LoVo (cell line): Measurements from ENCODE around the gene NAT10.

Experiments used
- DNase-seq: peaks from one replicate; pipeline ENCODE4 v3.0.0-alpha.2; 2016; ENCODE audit warnings: low spot score

The NAT10 gene

DNA sequence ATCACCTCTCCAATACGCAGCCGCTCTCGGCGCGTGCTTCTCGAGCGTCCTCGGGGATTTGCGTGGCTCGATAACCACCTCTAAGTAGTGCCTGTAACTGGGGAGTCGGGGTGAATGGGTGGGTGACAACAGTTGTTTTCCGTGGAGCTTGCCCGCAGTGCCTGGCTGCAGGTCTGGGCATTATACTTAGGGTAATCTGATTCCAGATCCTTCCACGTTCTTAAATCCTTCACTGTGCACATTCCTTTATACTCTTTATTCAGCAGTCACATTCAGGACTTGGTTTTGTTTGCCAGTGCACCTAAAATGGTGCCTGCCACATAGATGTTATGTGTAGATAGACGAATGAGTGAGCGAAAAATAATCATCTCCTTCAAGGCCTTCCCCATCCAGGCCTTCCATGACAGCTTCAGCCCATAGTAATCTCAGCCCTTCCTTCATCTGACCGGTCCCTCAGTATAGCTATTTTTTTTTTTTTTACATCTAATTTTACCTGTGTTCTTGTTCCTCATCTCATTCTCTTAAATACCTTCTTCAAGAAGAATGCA, 602 bp downstream of the NAT10 start:
- DNase-seq, result no peak

DNA sequence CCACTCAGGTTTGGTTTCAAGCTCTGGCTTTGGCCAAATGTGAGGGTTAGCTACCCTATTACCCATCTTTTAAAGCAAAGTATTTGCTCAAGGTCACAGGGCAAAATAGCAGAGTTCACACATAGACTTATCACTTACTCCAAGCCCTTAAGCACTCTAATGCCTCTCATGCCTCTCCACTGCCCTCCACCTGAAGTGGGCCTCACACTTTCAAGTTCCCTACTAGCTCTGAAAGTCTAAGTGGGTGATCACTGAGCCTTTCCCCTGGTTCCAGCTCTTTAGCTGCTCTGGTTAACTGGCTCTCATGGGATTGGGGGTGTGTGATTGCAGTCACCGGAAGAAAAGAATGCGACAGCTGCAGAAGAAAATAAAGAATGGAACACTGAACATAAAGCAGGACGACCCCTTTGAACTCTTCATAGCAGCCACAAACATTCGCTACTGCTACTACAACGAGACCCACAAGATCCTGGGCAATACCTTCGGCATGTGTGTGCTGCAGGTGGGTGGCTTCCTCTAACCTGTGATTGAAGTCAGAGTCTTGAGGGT, 6.4 kb downstream of the NAT10 start:
- no peak for DNase-seq

DNA sequence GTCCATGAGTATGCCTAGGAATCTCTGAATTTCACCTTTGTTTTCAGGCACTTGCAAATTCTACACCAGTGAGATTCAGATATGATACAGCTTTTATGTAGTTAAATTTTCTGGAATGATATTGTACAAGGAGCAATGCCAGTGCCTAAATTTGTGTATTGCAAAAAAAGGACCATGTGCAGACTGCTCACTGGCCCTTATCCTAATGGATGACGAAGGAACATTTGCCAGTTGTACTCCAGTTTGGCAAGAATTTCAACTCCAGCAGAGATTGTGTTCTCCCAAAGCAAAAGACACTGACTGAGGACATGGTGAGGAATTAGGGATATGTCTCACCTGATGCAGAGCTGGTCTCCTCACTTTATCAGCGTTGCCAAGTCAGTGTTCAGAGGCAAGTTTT, 8.6 kb downstream of the NAT10 start:
- DNase-seq, result no peak

DNA sequence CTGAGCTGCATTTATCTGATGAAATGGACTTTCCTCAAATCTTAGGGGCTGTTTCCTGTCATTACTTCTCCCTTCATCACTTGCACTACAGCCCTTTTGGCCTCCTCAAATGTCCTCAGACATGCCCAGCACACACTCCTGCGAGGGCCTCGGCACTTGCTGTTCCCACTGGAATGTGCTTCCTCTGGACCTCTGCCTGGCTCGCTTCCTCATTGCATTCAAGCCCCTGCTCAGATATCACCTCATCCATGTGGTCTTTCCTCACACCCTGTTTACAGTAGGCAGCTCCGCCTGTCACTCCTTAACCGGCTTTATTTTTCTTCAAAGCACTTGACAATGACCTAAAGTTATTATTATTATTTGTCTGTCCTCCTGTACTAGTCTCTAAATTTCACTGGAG, 9.0 kb downstream of the NAT10 start:
- DNase-seq, result no peak

DNA sequence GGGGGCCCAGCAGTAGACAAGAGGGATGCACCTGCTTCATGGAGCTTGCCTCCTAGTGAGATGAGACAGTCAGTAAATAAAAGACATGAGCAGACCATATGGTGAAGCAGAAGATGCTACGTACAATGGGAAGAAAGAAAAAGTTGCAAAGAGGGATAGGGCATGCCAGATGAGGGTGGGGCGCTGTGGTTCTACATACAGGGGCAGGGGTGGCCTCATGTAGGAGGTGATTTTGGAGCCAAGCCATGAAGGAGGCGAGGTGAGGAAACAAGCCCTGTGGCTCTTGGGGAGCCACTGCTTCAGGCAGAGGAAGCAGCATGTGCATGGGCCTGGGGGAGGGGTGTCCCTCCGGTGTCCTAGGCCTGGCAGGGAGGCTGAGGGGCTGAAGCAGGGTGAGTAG, 15.2 kb downstream of the NAT10 start:
- no peak for DNase-seq

DNA sequence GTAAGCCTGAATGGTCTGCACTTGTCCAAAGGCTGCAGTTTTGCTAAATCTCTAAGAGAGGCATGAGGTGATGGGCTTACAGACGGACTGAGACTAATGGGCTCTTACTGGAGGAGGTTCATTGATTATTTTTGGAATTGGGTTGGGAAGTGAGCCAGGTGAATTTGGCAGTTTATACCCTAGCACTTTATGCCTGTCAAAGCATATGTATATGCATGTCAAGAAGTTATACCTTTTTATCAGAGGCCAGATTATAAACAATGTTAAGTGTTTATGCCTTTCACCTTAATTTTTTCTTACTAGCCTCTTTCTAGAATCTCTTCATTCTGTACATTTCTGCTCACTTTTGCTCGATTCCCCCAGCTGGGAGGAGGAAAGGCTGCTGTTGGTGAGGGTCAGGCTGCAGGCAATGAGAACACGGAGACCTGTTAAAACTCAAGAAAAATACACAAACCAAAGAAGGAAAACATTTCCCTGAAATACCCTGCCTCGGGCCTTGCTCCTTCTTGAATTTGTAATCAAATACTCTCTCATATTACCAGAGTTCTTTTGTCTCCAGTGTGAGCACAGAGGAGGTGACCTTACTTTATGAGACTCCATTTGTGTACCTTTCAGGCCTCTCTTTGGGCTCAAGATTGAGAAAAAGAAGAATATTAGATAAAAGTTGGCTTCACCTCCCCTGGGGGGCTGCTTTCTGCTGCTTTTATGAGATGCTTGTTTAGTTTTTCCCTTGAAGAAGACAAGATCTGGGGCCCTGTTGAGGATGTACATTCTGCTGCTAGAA, 19.6 kb downstream of the NAT10 start:
- no peak for DNase-seq

DNA sequence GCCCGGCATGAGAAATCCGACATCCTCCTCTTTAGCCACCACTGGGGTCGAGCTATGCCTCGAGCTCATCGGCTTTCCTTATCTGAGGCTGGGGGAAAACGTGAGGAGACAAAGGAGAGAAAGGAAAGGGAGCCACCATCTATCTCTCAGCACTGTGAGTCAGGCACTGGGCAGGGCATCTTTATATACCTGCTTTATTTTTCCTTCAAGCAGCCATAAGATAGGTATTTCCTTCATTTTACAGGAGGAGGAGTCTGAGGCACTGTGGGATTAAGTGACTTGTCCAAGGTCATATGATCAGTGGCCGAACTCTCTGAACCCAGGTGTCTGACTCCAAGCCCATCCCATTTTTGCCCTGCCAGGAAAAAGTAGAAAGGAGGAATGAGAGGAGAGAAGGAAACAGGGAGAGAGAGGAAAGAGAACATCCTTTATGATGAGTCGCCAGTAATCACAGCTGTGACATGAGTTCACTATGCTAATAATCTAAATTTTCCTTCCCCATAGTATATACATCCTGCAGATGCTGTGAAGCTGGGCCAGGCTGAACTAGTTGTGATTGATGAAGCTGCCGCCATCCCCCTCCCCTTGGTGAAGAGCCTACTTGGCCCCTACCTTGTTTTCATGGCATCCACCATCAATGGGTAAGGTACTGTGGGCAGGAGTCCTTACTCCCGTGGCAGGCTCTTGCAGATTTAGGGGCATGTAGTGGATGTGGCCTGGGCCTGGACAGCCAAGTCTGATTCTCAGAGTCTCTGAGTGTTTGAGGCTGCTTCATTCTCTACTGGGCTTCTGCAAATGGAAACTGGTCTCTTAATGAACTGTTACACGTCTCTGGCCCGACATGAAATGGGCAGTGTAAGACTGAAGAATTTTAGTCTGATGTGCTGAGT, 21.8 kb downstream of the NAT10 start:
- no peak for DNase-seq

DNA sequence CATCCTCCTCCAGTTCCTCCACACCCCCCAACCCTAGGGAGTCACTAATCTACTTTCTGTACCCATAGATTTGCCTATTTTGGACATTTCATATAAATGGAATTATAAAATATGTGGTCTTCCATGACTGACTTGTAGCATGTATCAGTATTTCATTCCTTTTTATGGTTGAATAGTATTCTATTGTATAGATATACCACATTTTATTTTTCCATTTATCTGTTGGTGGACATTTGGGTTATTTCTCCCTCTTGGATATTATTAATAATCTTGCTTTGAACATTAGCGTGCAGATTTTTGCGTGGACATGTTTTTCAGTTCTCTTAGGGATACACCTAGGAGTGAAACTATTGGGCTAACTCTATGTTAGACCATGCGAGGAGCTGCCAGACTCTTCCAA, 23.4 kb downstream of the NAT10 start:
- DNase-seq, result no peak

DNA sequence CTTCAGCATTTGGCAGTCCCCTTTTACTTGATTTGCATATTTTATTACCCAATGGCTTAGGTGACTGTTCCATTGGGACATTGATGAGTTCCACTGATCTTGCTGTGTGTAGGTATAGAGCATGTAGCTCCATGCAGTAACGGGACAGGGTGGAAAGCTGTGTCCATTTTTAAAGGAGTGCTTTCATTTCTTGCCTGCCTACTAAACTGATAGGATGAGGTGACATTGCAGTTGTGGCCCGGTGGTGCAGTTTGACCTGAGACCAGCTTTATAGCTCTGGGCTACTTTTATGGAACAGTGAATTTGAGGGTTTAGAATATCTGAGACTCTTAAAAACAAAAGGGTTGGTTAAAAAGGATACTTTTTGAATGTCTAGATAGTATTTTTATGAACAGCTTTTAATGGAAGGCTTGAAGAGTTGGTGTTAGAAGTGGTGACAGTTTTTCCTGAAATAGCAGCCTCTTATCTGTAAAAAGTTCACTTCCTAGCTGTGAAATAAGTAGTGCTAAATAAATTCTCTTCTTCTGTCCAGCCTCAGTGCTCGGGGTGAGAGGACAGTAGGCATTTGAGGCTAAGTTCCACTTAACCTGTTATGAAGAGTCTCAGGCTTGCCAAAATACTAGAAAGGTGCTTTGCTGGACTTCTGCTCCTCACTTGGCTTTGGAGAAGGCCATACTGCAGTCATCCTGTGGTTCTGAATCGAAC, 27.0 kb downstream of the NAT10 start:
- DNase-seq, result no peak

DNA sequence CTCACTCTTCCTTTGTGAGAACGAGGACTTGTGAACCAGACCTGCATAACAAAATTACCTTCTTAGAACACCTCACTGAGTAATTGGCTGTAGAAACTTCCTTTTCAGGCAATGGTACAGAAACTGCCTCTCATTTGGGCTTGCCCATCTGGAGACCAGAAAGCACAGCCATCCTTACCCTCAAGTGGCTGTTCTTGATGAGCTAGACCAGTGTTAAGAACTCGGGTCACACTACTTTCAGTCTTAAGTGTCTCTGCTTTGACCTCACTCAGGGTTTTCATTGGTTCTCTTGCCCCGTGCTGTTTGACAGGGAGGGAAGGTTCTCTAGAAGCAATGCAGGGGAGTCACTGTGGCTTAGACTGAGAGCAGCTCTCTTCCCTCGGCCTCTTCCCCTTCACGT, 29.3 kb downstream of the NAT10 start:
- DNase-seq, result no peak

DNA sequence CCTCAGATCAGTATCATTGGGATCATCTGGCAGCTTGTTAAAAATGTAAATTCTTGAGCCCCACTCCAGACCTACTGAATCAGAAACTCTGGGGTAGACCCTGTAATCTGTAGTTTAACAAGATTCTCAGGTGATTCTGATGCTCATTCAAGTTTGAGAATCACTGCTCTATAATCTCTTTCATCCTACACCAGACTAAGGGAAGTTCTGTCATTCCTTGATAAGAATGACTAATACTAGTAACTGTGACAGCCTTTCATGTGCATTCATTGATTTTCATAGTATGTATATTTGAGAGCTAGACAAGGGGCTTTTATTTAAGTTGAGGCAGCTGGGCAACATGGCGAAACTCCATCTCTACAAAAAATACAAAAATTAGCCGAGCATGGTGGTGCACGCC, 30.0 kb downstream of the NAT10 start:
- DNase-seq, result no peak

DNA sequence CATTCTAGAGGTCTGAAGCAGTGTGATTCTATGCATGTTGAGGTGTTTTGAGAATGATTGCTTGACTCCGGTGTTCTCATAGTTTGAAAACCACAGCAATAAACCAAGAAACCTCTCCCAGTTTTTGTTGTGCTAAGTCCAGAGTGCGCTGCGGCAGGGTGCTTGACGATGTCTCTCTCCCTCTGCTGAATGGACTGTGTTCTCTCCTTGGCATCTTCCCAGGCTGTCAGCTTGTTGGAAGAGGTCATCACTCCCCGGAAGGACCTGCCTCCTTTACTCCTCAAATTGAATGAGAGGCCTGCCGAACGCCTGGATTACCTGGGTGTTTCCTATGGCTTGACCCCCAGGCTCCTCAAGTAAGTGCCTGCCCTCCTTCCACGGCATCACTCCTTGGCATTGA, 31.0 kb downstream of the NAT10 start:
- DNase-seq, result no peak

DNA sequence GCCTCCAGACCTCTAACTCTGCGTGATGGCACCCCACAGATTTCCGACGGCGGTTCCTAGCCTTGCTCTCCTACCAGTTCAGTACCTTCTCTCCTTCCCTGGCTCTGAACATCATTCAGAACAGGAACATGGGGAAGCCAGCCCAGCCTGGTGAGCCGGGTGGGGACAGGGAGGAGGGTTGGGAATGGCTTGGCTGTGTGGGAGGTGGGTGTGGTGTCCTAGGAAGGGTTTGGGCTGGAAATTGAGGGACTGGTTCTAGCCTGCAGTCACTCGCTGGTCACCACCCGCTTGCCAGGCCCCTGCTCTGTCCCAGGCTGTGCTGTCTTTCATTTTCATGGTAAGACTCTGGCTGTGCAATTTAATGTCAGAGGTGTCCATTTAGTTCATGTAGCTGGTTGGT, 33.9 kb downstream of the NAT10 start:
- no peak for DNase-seq

DNA sequence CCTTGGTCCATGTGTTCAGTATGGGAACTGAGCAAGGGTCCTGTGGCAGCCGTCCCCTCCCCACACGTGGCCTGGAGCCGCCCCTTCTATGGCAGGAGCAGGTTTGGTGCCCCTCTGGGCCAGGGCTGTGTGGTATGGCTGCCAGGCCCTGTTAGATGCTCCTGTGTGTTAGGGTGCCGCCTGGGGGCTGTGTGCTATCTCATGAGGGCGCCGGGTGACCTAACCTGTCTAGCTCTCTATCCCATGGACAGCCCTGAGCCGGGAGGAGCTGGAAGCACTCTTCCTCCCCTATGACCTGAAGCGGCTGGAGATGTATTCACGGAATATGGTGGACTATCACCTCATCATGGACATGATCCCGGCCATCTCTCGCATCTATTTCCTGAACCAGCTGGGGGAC, 34.7 kb downstream of the NAT10 start:
- no peak for DNase-seq

DNA sequence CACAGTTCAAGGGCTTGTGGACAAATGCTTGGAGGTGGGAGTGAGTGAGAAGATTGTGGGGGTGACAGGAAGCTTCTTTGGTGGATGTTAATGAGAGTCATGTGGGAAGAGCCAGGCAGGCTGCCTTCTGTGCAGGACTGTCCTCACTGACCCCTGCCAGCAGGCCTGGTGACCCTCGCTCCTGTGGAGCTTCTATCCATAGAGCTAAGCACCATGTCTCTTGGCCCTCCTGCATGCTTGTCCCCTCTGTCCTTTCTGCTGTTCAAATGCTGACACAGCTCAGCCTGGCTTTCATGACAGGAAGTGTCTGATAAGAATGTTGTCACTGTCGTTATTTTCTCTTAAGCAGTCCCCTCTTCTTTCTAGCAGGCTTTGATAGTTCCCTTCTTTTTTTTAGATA, 37.6 kb downstream of the NAT10 start:
- no peak for DNase-seq

DNA sequence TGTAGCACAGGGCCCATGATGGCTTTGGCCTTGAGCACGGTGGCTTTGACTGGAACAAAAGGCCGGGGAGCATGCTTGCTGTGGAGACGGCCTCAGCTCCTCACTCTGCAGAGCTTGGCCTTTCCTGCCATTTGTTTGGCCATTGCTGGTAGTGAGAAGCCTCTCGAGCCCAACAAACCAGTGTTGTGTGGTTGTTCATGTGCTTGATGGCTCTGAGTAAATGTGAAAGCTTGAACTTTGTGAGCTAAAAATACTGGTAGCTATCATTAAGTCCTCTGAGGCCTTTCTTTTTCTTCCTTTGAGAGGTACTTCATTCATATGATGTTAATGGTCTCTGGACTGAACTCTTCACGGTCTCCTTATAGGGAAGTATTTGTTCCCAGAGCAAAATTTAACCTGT, 39.6 kb downstream of the NAT10 start:
- DNase-seq, result no peak

DNA sequence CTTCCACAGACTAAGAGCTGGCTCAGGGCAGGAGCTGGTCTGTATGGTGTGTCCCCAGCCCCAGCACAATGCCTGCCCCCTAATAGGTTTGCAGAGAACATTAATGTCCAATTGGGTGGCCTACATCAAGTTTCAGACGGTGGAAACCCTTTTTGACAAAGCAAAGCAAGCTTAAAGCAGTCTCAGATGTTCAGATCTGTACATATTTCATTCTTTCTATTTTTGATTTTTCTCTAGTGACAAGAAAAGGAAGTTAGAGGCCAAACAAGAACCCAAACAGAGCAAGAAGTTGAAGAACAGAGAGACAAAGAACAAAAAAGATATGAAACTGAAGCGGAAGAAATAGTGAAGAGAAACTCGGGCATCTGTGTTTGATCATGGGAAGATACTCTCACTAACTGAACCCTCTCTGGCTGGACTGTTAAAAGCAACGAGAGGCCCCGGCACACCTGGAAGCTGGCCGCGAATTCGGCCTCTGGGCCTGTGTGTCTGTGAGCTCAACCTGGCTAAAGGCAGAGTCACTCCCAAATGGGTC, 40.5 kb downstream of the NAT10 start:
- DNase-seq, result no peak

DNA sequence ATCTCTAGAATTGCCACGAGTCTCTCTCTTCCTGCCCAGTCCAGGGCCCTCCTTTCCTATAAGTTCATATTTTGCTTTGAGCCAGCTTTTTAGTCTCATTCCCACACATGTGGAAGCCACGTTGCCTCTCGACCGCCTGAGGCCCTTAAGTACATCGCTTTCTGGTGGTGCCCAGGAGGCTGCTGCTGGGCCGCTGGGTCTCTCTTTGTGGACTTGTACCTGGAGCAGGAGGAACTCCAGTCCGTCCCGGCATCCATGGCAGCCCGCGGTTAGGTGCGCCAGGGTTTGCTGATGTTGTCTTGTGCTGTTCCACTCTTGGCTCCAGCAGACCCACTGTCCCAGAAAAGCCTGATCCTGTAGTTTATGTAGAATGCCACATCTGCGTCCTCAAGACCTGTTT, 41.0 kb downstream of the NAT10 start:
- no peak for DNase-seq

DNA sequence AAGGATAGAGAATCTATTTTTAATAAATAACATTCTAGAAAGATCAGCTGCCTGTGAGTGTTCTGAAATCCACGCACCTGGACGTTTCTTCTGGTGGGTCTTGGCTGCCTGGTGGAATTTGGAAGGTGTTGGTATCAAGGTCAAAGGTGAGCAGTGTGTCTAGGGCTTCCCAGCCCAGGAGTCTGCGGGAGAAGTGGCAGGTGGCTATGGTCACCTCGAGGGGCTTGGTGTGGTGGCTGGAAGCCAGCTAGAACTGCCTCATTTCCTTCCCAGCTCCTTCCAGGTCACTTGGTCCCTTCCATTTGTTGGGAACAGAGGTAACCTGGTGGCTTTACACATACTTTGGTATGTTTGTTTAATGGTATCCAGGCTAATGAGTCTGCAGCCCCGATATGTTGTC, 41.4 kb downstream of the NAT10 start:
- DNase-seq, result no peak

DNA sequence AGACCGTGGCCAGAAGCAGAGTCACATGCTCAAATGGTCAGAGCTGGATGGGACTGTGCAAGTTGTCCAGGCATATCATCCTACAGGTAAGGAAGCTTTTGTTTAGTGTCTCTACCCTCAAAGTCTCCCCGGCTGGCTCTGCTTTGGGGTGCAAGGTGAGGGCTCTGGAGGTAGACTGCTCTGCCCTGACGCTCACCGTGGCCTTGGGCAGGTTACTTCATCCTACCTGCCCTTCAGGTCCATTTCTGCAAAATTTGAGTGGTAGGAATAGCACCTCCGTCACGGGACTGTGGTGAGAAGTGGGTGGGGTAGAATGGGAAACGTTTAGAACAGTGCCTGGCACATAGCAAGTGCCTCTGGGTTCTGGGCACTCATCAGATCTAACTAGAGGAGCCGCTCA, 42.2 kb downstream of the NAT10 start:
- DNase-seq, result no peak

DNA sequence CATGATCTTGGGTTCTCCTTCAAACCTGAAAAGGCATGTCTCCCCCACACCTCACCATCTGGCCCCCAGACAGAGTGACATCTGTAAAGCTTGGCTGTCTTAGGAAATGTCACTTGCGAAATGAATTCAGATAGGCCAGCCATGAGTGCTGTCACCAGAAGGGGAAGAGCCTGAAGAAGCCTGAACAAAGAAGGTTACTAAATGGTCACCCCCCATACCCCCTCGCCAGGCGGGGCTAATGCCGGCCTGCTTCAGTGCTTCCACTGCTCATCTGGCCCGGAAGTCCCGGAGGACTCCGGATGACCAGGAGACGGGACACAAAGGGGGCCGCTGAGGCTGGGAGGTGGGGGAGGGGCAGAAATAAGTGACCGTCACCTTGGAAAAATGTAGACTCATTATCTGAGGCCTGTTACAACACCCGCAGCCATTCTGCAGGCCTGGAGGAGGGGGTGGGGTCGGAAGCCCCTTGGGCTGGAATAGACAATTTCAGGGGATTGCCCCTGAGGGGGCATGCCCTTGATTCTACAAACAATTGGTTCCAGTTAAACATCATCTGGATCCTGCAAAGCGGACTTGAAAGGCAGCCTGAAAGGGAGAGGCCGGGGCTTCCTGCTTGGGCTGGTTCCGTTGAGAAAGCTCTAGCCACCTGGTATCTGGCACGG, 43.2 kb downstream of the NAT10 start:
- DNase-seq, result no peak

DNA sequence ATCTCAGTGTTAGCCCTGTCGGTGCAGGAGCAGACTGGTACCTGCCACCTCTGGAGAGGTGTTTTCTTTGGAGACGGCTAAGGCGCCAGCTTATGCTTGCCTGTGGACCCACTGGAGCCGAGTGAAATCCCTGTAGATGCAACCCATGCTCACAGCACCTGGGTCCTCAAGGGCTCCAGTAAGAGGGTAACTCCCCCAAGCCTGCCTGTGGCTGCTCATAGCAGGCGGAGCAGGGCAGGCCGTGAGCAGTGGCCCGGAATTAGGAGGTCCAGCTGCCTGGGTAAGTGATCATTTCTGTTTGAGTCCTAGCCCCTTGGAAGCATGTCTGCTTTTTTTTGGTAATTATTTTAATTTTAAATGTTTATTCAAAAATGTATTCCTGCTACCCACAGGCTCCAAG, 43.8 kb downstream of the NAT10 start:
- DNase-seq, result no peak
